Ectodermal cell (in vitro differentiated cells): Measurements from ENCODE around the gene SCN2B.

Experiments
- H3K27ac ChIP-seq: 2 replicates; pipeline ENCODE4 v1.7.0; 2013; ENCODE audit warnings: mild to moderate bottlenecking, low read depth, low read length; ENCODE audit not compliant: insufficient read depth, poor library complexity, severe bottlenecking
- H3K27me3 ChIP-seq: 2 replicates; pipeline ENCODE4 v1.7.0; 2013; ENCODE audit warnings: mild to moderate bottlenecking, low read length; ENCODE audit not compliant: insufficient read depth, control insufficient read depth, poor library complexity, severe bottlenecking
- H3K36me3 ChIP-seq: one replicate; pipeline ENCODE4 v1.7.0; 2013; ENCODE audit warnings: low read length; ENCODE audit not compliant: control insufficient read depth, insufficient read depth
- H3K4me1 ChIP-seq: one replicate; pipeline ENCODE4 v1.7.0; 2013; ENCODE audit warnings: low read length; ENCODE audit not compliant: control insufficient read depth, insufficient read depth
- H3K4me3 ChIP-seq: 2 replicates; pipeline ENCODE4 v1.7.0; 2013; ENCODE audit warnings: low read depth, low read length, control low read depth; ENCODE audit not compliant: insufficient read depth
- H3K9me3 ChIP-seq: 2 replicates; pipeline ENCODE4 v1.7.0; 2013; ENCODE audit warnings: mild to moderate bottlenecking, low read length, moderate library complexity; ENCODE audit not compliant: control insufficient read depth
- WGBS, 2 experiments: methylation state at CpG; one replicate each; pipeline ENCODE4 v1.1.7; 2013; ENCODE audit warnings: missing lambda C conversion rate in 2 of 2; 5-methylcytosine and 5-hydroxymethylcytosine counted together

Gene SCN2B

GRCh38 chr11:118216621-118217481 is 40.4 kb upstream of the SCN2B start:
- H3K36me3 ChIP-seq: no peaks in the 10 kb centered on the region
- H3K27me3 ChIP-seq: no peaks in the 10 kb centered on the region
- WGBS, 2 experiments: 92 to 93% methylated on average over 11 of the region's 11 CpGs
- peaks cover 2% of the 10 kb centered on the region for H3K9me3 ChIP-seq
- H3K27ac ChIP-seq: no peak overlapping the region
- H3K4me1 ChIP-seq: peaks cover 14% of the 10 kb centered on the region
- H3K4me3 ChIP-seq: no peak overlapping the region

- H3K36me3 ChIP-seq: no peaks in the 10 kb centered on the region
- peaks cover 25% of the 10 kb centered on the region for H3K4me1 ChIP-seq
- peaks cover 2% of the 10 kb centered on the region for H3K9me3 ChIP-seq
- H3K27me3 ChIP-seq: no peaks in the 10 kb centered on the region
- H3K27ac ChIP-seq: no peak overlapping the region
- 90 to 93% methylated on average over 7 of the region's 7 CpGs for WGBS, 2 experiments
- H3K4me3 ChIP-seq: no peak overlapping the region
These were observed 39.3 kb upstream of the SCN2B start for GRCh38 chr11:118215765-118216164.

GRCh38 chr11:118215262-118215661 is 38.8 kb upstream of the SCN2B start:
- Histone ChIP-seq H3K4me3 (no peak overlapping the region), H3K36me3 (no peaks in the 10 kb centered on the region), H3K4me1 (peaks cover 30% of the 10 kb centered on the region), H3K9me3 (peaks cover 2% of the 10 kb centered on the region), H3K27ac (no peak overlapping the region), H3K27me3 (no peaks in the 10 kb centered on the region)
- 88% methylated on average over 3 of the region's 3 CpGs for WGBS, 2 experiments

- Histone ChIP-seq H3K27ac (no peak overlapping the region), H3K27me3 (no peaks in the 10 kb centered on the region), H3K4me3 (no peak overlapping the region), H3K4me1 (peaks cover 32% of the 10 kb centered on the region), H3K36me3 (no peaks in the 10 kb centered on the region), H3K9me3 (peaks cover 2% of the 10 kb centered on the region)
- 93 to 94% methylated on average over 6 of the region's 6 CpGs for WGBS, 2 experiments
These were observed 37.9 kb upstream of the SCN2B start for GRCh38 chr11:118214210-118214914.

- Histone ChIP-seq H3K36me3 (no peaks in the 10 kb centered on the region), H3K4me1 (peaks cover 32% of the 10 kb centered on the region), H3K27me3 (no peaks in the 10 kb centered on the region), H3K4me3 (no peak overlapping the region), H3K9me3 (peaks cover 2% of the 10 kb centered on the region), H3K27ac (no peak overlapping the region)
- 86 to 91% methylated on average over 2 of the region's 2 CpGs for WGBS, 2 experiments
These were observed 37.3 kb upstream of the SCN2B start for GRCh38 chr11:118213781-118214180.

GRCh38 chr11:118213201-118213600 is 36.8 kb upstream of the SCN2B start:
- H3K27ac ChIP-seq: no peak overlapping the region
- peaks cover 32% of the 10 kb centered on the region for H3K4me1 ChIP-seq
- H3K4me3 ChIP-seq: no peak overlapping the region
- WGBS, 2 experiments: 64 to 86% methylated on average over 3 to 4 of the region's 4 CpGs
- H3K9me3 ChIP-seq: peaks cover 2% of the 10 kb centered on the region
- no peaks in the 10 kb centered on the region for H3K36me3 ChIP-seq
- H3K27me3 ChIP-seq: no peaks in the 10 kb centered on the region

- Histone ChIP-seq H3K27me3 (no peaks in the 10 kb centered on the region), H3K4me3 (no peak overlapping the region), H3K36me3 (no peaks in the 10 kb centered on the region), H3K9me3 (peaks cover 2% of the 10 kb centered on the region), H3K27ac (no peak overlapping the region), H3K4me1 (peaks cover 32% of the 10 kb centered on the region)
- WGBS, 2 experiments: 35 to 38% methylated on average over 2 of the region's 2 CpGs
These were observed 36.3 kb upstream of the SCN2B start for GRCh38 chr11:118212781-118213191.

- Histone ChIP-seq H3K4me1 (peaks cover 32% of the 10 kb centered on the region), H3K36me3 (no peaks in the 10 kb centered on the region), H3K9me3 (peaks cover 2% of the 10 kb centered on the region), H3K27me3 (no peaks in the 10 kb centered on the region), H3K4me3 (no peak overlapping the region), H3K27ac (no peak overlapping the region)
- 81 to 86% methylated on average over 7 of the region's 7 CpGs for WGBS, 2 experiments
These were observed 35.8 kb upstream of the SCN2B start for GRCh38 chr11:118212131-118212725.

GRCh38 chr11:118211006-118211405 is 34.6 kb upstream of the SCN2B start:
- Histone ChIP-seq H3K27ac (no peak overlapping the region), H3K27me3 (no peaks in the 10 kb centered on the region)

GRCh38 chr11:118210323-118210722 is 33.9 kb upstream of the SCN2B start:
- WGBS, 2 experiments: 86 to 88% methylated on average over 7 of the region's 7 CpGs
- Histone ChIP-seq H3K36me3 (no peaks in the 10 kb centered on the region), H3K9me3 (peaks cover 2% of the 10 kb centered on the region), H3K27ac (no peak overlapping the region), H3K4me1 (peaks cover 32% of the 10 kb centered on the region), H3K27me3 (no peaks in the 10 kb centered on the region), H3K4me3 (no peak overlapping the region)

More at GRCh38 chr11:118211006-118211405, 34.6 kb upstream of the SCN2B start:
- Histone ChIP-seq H3K4me3 (no peak overlapping the region), H3K9me3 (peaks cover 2% of the 10 kb centered on the region), H3K36me3 (no peaks in the 10 kb centered on the region), H3K4me1 (peaks cover 32% of the 10 kb centered on the region)
- 10 to 13% methylated on average over 5 to 6 of the region's 6 CpGs for WGBS, 2 experiments
